Measurements from ENCODE around the gene PNKP. TPM values are rescaled to one million over a fixed set of nuclear protein-coding genes. Genes with fewer than 3 reads are reported as not detected.

The PNKP gene
- total RNA-seq, 1 donor = 40.2 TPM

DNA sequence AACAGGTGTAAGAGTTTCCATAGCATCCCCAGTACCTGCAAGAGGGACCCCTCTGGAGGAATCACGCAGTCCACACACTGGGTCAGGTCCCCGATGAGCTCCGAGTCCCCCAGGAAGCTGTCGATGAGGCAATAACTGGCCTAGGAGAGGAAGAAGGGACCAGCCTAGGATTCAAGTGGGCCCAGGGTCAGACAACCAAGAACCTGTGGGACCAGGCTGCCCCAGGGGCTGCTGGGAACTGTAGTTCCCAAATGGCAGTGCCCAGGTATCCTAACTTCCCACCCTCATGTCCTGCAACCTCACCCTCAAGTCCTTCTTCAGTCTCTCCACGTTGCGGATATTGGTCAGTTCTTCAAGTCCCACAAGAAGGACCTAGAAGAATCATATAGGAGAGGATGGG lies 56.0 kb downstream of the PNKP start:
- no peak for DNase-seq (ENCODE audit: low read depth)
- TF ChIP-seq, protein P1, sequence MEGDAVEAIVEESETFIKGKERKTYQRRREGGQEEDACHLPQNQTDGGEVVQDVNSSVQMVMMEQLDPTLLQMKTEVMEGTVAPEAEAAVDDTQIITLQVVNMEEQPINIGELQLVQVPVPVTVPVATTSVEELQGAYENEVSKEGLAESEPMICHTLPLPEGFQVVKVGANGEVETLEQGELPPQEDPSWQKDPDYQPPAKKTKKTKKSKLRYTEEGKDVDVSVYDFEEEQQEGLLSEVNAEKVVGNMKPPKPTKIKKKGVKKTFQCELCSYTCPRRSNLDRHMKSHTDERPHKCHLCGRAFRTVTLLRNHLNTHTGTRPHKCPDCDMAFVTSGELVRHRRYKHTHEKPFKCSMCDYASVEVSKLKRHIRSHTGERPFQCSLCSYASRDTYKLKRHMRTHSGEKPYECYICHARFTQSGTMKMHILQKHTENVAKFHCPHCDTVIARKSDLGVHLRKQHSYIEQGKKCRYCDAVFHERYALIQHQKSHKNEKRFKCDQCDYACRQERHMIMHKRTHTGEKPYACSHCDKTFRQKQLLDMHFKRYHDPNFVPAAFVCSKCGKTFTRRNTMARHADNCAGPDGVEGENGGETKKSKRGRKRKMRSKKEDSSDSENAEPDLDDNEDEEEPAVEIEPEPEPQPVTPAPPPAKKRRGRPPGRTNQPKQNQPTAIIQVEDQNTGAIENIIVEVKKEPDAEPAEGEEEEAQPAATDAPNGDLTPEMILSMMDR (IDR thresholded peaks at IDR 0.05; ENCODE audit: insufficient read depth, low read depth, low read length) = no peak
- H3K4me3 ChIP-seq (ENCODE audit: low read depth, low read length) = no peak overlapping the region

Small RNA genes lying within 50 kb of the gene (small RNA-seq; reads per million reads assigned to genes)
- gene MIR4749 = not detected

Other genes starting within 250 kb of the PNKP start
- 43.2 and 44.5 TPM in 2 replicates for gene RRAS, start 227.4 kb downstream of the PNKP start, total RNA-seq
- 17.4 and 18.1 TPM in 2 replicates for gene SCAF1, start 225.4 kb downstream of the PNKP start, total RNA-seq
- gene IRF3, start 201.7 kb downstream of the PNKP start, total RNA-seq = 49.9 and 66.5 TPM in 2 replicates
- 4.7 and 6.8 TPM in 2 replicates for gene BCL2L12, start 201.6 kb downstream of the PNKP start, total RNA-seq
- 258 and 341 TPM in 2 replicates for gene PRMT1, start 190.3 kb downstream of the PNKP start, total RNA-seq
- under 0.01 and 0.32 TPM in 2 replicates for gene ADM5, start 178.0 kb downstream of the PNKP start, total RNA-seq
- gene CPT1C, start 176.5 kb downstream of the PNKP start, total RNA-seq = 20.0 and 32.0 TPM in 2 replicates
- 0.43 TPM in 1 of 2 replicates, not detected in the other for gene TSKS, start 104.3 kb downstream of the PNKP start, total RNA-seq
- gene AP2A1, start 100.6 kb downstream of the PNKP start, total RNA-seq = 92.0 and 97.0 TPM in 2 replicates
- gene FUZ, start 54.3 kb downstream of the PNKP start, total RNA-seq = 15.1 and 19.3 TPM in 2 replicates
- 21.6 and 21.9 TPM in 2 replicates for gene MED25, start 49.3 kb downstream of the PNKP start, total RNA-seq
- gene PTOV1, start 16.4 kb downstream of the PNKP start, total RNA-seq = 47.9 and 53.5 TPM in 2 replicates
- 11.9 and 12.5 TPM in 2 replicates for gene AKT1S1, start 9.8 kb upstream of the PNKP start, total RNA-seq
- 23.3 and 27.4 TPM in 2 replicates for gene TBC1D17, start 10.1 kb upstream of the PNKP start, total RNA-seq
- 0.43 and 0.64 TPM in 2 replicates for gene IL4I1, start 29.3 kb upstream of the PNKP start, total RNA-seq
- 8.2 and 9.0 TPM in 2 replicates for gene ATF5, start 61.6 kb upstream of the PNKP start, total RNA-seq
- 25.8 and 43.2 TPM in 2 replicates for gene NUP62, start 61.9 kb upstream of the PNKP start, total RNA-seq
- not detected in 2 replicates for gene SIGLEC11, start 93.6 kb upstream of the PNKP start, total RNA-seq
- gene VRK3, start 157.8 kb upstream of the PNKP start, total RNA-seq = 20.3 and 28.5 TPM in 2 replicates
- gene ZNF473, start 158.4 kb upstream of the PNKP start, total RNA-seq = 6.4 and 7.3 TPM in 2 replicates